ENCODE measurements around the gene JADE2. TPM values are rescaled to one million over a fixed set of nuclear protein-coding genes. Genes with fewer than 3 reads are reported as not detected.

Gene JADE2
- total RNA-seq, 2 donors from 2014 or later = 24.1 to 33.3 TPM

GRCh38 chr5:134579284-134579771 is 53.9 kb downstream of the JADE2 start:
- H3K9me3 ChIP-seq = no peaks in the 10 kb centered on the region
- H3K4me3 ChIP-seq = no peak overlapping the region
- H3K9ac ChIP-seq (ENCODE audit: low read depth in 2 of 2, low read length in 2 of 2) = no peak overlapping the region
- intact Hi-C loops (cut with DNase I) = loop anchor here (5.0 to 10.0 kb wide), 3 partner anchors 52 to 272 kb away; partner anchors contain the start of gene JADE2
- H3K4me1 ChIP-seq = no peaks in the 10 kb centered on the region
- no peak for DNase-seq
- H3K27me3 ChIP-seq = no peaks in the 10 kb centered on the region
- no peak for TF ChIP-seq CTCF (IDR thresholded peaks at IDR 0.05)
- H3K27ac ChIP-seq = no peak overlapping the region
- H3K36me3 ChIP-seq = peaks cover 15% of the 10 kb centered on the region

DNA sequence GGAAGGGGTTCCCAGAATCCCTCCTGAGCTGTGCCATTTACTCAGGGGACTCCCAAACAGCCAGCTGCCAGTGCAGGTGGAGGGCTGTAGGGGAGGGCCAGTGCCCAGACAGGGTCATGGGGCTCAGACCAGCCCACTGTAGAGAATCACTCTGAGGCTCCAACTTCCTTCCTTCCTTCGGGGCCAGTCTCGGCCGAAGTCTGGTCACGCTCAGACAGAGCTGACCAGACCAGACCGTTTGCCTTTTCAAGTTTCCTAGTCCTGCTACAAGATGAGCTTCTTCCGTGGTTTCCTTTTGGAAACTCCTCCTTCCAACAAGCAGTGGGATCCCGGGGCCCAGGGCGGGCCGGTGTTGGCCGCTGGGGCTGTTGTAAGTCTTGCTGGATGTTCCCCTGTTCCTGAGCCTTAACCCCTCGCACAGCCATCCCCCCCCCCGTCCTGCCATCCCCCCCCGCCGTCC is 54.6 kb downstream of the JADE2 start:
- intact Hi-C loops (cut with DNase I) = loop anchor here (10.0 kb wide), 1 partner anchor 395 kb away; no protein-coding TSS in a partner anchor
- H3K4me3 ChIP-seq = no peak overlapping the region
- no peaks in the 10 kb centered on the region for H3K4me1 ChIP-seq
- no peaks in the 10 kb centered on the region for H3K27me3 ChIP-seq
- no peak for DNase-seq
- no peak overlapping the region for H3K27ac ChIP-seq
- H3K36me3 ChIP-seq = peaks cover 11% of the 10 kb centered on the region
- no peaks in the 10 kb centered on the region for H3K9me3 ChIP-seq
- TF ChIP-seq CTCF (IDR thresholded peaks at IDR 0.05) = no peak
- H3K9ac ChIP-seq (ENCODE audit: low read depth in 2 of 2, low read length in 2 of 2) = no peak overlapping the region

GRCh38 chr5:134581241-134581981 is 55.9 kb downstream of the JADE2 start:
- Histone ChIP-seq H3K27ac (no peak overlapping the region), H3K27me3 (no peaks in the 10 kb centered on the region), H3K4me1 (no peaks in the 10 kb centered on the region), H3K9ac (ENCODE audit: low read depth in 2 of 2, low read length in 2 of 2) (no peak overlapping the region), H3K9me3 (no peaks in the 10 kb centered on the region), H3K36me3 (peaks cover 11% of the 10 kb centered on the region), H3K4me3 (no peak overlapping the region)
- intact Hi-C loops (cut with DNase I) = loop anchor here (10.0 kb wide), 1 partner anchor 397 kb away; no protein-coding TSS in a partner anchor
- no peak for DNase-seq
- TF ChIP-seq CTCF (IDR thresholded peaks at IDR 0.05) = no peak

- H3K27ac ChIP-seq = no peak overlapping the region
- H3K27me3 ChIP-seq = no peaks in the 10 kb centered on the region
- H3K9ac ChIP-seq (ENCODE audit: low read depth in 2 of 2, low read length in 2 of 2) = no peak overlapping the region
- no peaks in the 10 kb centered on the region for H3K9me3 ChIP-seq
- H3K4me3 ChIP-seq = no peak overlapping the region
- no peak for DNase-seq
- peaks cover 11% of the 10 kb centered on the region for H3K36me3 ChIP-seq
- intact Hi-C loops (cut with DNase I) = loop anchor here (10.0 kb wide), 1 partner anchor 397 kb away; no protein-coding TSS in a partner anchor
- no peak for TF ChIP-seq CTCF (IDR thresholded peaks at IDR 0.05)
- H3K4me1 ChIP-seq = no peaks in the 10 kb centered on the region
Observed at GRCh38 chr5:134582281-134582680, 56.8 kb downstream of the JADE2 start.

DNA sequence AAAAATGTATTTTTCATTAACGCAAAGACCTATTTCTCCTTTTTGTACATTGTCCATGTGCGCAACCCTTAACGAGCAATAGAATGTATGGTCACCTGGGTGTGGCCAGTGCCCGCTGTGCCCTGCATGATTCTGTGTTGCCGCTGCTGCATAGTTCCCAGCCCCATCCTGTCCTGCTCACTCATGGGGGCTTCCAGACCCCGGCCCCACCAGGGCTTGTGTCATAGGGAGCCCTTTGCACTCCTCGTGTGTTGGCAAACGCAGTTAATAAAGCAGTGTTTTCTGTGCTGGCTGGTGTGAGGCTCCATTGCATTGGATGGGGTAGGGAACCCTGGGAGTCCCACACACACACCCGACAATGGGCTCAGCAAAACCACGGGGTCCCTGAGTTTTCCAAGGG is 57.5 kb downstream of the JADE2 start:
- no peak for TF ChIP-seq CTCF (IDR thresholded peaks at IDR 0.05)
- no peaks in the 10 kb centered on the region for H3K4me1 ChIP-seq
- peaks cover 11% of the 10 kb centered on the region for H3K36me3 ChIP-seq
- H3K27ac ChIP-seq = no peak overlapping the region
- no peaks in the 10 kb centered on the region for H3K9me3 ChIP-seq
- no peak overlapping the region for H3K9ac ChIP-seq (ENCODE audit: low read depth in 2 of 2, low read length in 2 of 2)
- H3K27me3 ChIP-seq = no peaks in the 10 kb centered on the region
- intact Hi-C loops (cut with DNase I) = loop anchor here (10.0 kb wide), 1 partner anchor 398 kb away; no protein-coding TSS in a partner anchor
- no peak overlapping the region for H3K4me3 ChIP-seq
- DNase-seq = no peak
